Progenitor cell of endocrine pancreas (in vitro differentiated cells): ENCODE measurements around the gene ELF1. TPM values are rescaled to one million over a fixed set of nuclear protein-coding genes. Genes with fewer than 3 reads are reported as not detected.

ENCODE experiments used
- DNase-seq: peaks from one replicate; pipeline ENCODE4 v3.0.0; 2021; ENCODE audit warnings: low spot score; ENCODE audit not compliant: unreplicated experiment
- H3K27ac Mint-ChIP-seq: 2 replicates; pipeline ENCODE4 v1.8.0; 2021; ENCODE audit warnings: mild to moderate bottlenecking, moderate library complexity, mixed read lengths
- H3K27me3 Mint-ChIP-seq: 2 replicates; pipeline ENCODE4 v1.8.0; 2021; ENCODE audit warnings: mixed read lengths
- H3K36me3 Mint-ChIP-seq: 2 replicates; pipeline ENCODE4 v1.8.0; 2022; ENCODE audit warnings: mixed read lengths; ENCODE audit not compliant: insufficient read depth
- H3K4me1 Mint-ChIP-seq: 2 replicates; pipeline ENCODE4 v1.8.0; 2021; ENCODE audit warnings: low read depth, mixed read lengths
- H3K4me3 Mint-ChIP-seq: 2 replicates; pipeline ENCODE4 v1.8.0; 2021; ENCODE audit warnings: low read depth, mild to moderate bottlenecking, moderate library complexity, mixed read lengths
- H3K9me3 Mint-ChIP-seq: 2 replicates; pipeline ENCODE4 v1.8.0; 2021; ENCODE audit warnings: low read depth, mixed read lengths
- total RNA-seq: library from RNA; stranded (reverse); gene quantifications from 2 replicates; pipeline ENCODE4 v1.2.1, GENCODE V29; 2021
- TF ChIP-seq, protein P1 (sequence below): fragments of 200-600 bp; sonication (generic); IDR thresholded peaks from one replicate; pipeline ENCODE4 v1.5.0; 2021; ENCODE audit warnings: antibody characterized with exemption, mild to moderate bottlenecking; ENCODE audit not compliant: unreplicated experiment

The ELF1 gene
- total RNA-seq, 1 donor from 2014 or later = 89.7 TPM

GRCh38 chr13:41017817-41018601, 1.1 kb downstream of the ELF1 start:
- peaks cover 9% of the 10 kb centered on the region for H3K36me3 Mint-ChIP-seq
- H3K4me1 Mint-ChIP-seq = peaks cover 61% of the 10 kb centered on the region
- H3K9me3 Mint-ChIP-seq = no peaks in the 10 kb centered on the region
- TF ChIP-seq, protein P1, sequence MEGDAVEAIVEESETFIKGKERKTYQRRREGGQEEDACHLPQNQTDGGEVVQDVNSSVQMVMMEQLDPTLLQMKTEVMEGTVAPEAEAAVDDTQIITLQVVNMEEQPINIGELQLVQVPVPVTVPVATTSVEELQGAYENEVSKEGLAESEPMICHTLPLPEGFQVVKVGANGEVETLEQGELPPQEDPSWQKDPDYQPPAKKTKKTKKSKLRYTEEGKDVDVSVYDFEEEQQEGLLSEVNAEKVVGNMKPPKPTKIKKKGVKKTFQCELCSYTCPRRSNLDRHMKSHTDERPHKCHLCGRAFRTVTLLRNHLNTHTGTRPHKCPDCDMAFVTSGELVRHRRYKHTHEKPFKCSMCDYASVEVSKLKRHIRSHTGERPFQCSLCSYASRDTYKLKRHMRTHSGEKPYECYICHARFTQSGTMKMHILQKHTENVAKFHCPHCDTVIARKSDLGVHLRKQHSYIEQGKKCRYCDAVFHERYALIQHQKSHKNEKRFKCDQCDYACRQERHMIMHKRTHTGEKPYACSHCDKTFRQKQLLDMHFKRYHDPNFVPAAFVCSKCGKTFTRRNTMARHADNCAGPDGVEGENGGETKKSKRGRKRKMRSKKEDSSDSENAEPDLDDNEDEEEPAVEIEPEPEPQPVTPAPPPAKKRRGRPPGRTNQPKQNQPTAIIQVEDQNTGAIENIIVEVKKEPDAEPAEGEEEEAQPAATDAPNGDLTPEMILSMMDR = no peak
- no peaks in the 10 kb centered on the region for H3K27me3 Mint-ChIP-seq
- no peak for DNase-seq
- H3K4me3 Mint-ChIP-seq = peak overlapping the region; percentile 77
- peak overlapping the region; percentile 94 for H3K27ac Mint-ChIP-seq

- H3K9me3 Mint-ChIP-seq = no peaks in the 10 kb centered on the region
- H3K4me1 Mint-ChIP-seq = peaks cover 59% of the 10 kb centered on the region
- H3K27ac Mint-ChIP-seq = peak overlapping the region; percentile 94
Observed at GRCh38 chr13:41017159-41017558, 2.0 kb downstream of the ELF1 start.

GRCh38 chr13:41015920-41016319, 3.2 kb downstream of the ELF1 start:
- Mint-ChIP-seq H3K4me3 (peak overlapping the region; percentile 58), H3K27ac (peak overlapping the region; percentile 90), H3K36me3 (peaks cover 7% of the 10 kb centered on the region), H3K9me3 (no peaks in the 10 kb centered on the region), H3K4me1 (peaks cover 51% of the 10 kb centered on the region), H3K27me3 (no peaks in the 10 kb centered on the region)
- TF ChIP-seq, protein P1 = no peak
- DNase-seq = no peak

More at GRCh38 chr13:41017159-41017558, 2.0 kb downstream of the ELF1 start:
- Mint-ChIP-seq H3K36me3 (peaks cover 9% of the 10 kb centered on the region), H3K4me3 (peak overlapping the region; percentile 77), H3K27me3 (no peaks in the 10 kb centered on the region)
- TF ChIP-seq, protein P1 = no peak
- no peak for DNase-seq

- DNase-seq = no peak
- TF ChIP-seq, protein P1 = no peak
- Mint-ChIP-seq H3K4me3 (no peak overlapping the region), H3K36me3 (peaks cover 10% of the 10 kb centered on the region), H3K27me3 (no peaks in the 10 kb centered on the region), H3K9me3 (no peaks in the 10 kb centered on the region), H3K27ac (no peak overlapping the region), H3K4me1 (peaks cover 37% of the 10 kb centered on the region)
Observed at GRCh38 chr13:41013835-41014234, 5.3 kb downstream of the ELF1 start.

- Mint-ChIP-seq H3K9me3 (no peaks in the 10 kb centered on the region), H3K27me3 (no peaks in the 10 kb centered on the region), H3K4me1 (peaks cover 37% of the 10 kb centered on the region), H3K27ac (no peak overlapping the region), H3K36me3 (peaks cover 13% of the 10 kb centered on the region), H3K4me3 (no peak overlapping the region)
- no peak for DNase-seq
- TF ChIP-seq, protein P1 = no peak
Observed at GRCh38 chr13:41012536-41012935, 6.6 kb downstream of the ELF1 start.
